Gastroesophageal sphincter (tissue), 4 donors: ENCODE measurements around the gene IFNGR1. TPM values are rescaled to one million over a fixed set of nuclear protein-coding genes. Genes with fewer than 3 reads are reported as not detected.

ENCODE experiments used
- ATAC-seq: fragments of 150-250 bp; one replicate; pipeline ENCODE4 v1.9.1; 2016; ENCODE audit warnings: mild to moderate bottlenecking, moderate library complexity
- H3K27ac ChIP-seq, 4 donors: fragments of 200-600 bp; sonication (generic) in 3 of 4; 1 replicate in 3 of 4; 2 replicates in 1 of 4; pipeline ENCODE4 v1.5.1; 2016 to 2019
- H3K27me3 ChIP-seq: fragments of 200-600 bp; sonication (generic); one replicate; pipeline ENCODE4 v1.5.1; 2019
- H3K36me3 ChIP-seq, 2 donors: fragments of 200-600 bp; sonication (generic); one replicate each; pipeline ENCODE4 v1.5.1; 2019; ENCODE audit warnings: control low read depth in 1 of 2
- H3K4me1 ChIP-seq, 3 donors: fragments of 200-600 bp; sonication (generic); 1 replicate in 2 of 3; 2 replicates in 1 of 3; pipeline ENCODE4 v1.5.1; 2016 to 2019; ENCODE audit warnings: control low read depth in 2 of 3
- H3K4me3 ChIP-seq, 2 donors: fragments of 200-600 bp; sonication (generic); one replicate each; pipeline ENCODE4 v1.5.1; 2019; ENCODE audit warnings: mild to moderate bottlenecking in 1 of 2, moderate library complexity in 1 of 2
- H3K9me3 ChIP-seq, 3 donors: fragments of 200-600 bp; sonication (generic); one replicate each; pipeline ENCODE4 v1.5.1; 2017 to 2019; ENCODE audit warnings: control low read depth in 2 of 3
- EP300 ChIP-seq: sonication (generic); formaldehyde crosslinking; IDR thresholded peaks from one replicate; pipeline ENCODE4 v1.6.1; 2017; ENCODE audit warnings: antibody characterized with exemption, mild to moderate bottlenecking
- POLR2A ChIP-seq, 2 donors: fragments of 450-650 bp; IDR thresholded peaks; one replicate each; pipeline ENCODE4 v1.6.1; 2017; ENCODE audit warnings: antibody characterized with exemption in 2 of 2, mild to moderate bottlenecking in 2 of 2, moderate library complexity in 1 of 2
- POLR2AphosphoS5 ChIP-seq: sonication (generic); formaldehyde crosslinking; IDR thresholded peaks from one replicate; pipeline ENCODE4 v1.6.1; 2017; ENCODE audit warnings: antibody characterized with exemption
- WGBS, 2 donors: methylation state at CpG; one replicate each; pipeline ENCODE4 v1.1.5; 2018; ENCODE audit warnings: low coverage in 1 of 2; 5-methylcytosine and 5-hydroxymethylcytosine counted together
- total RNA-seq, 4 donors: library from RNA; depleted of rRNA; stranded (reverse); fragments of >200 nt; gene quantifications; one replicate each; pipeline ENCODE4 v1.1.0, GENCODE V29; 2016
- TF ChIP-seq, protein P1 (sequence below), 4 experiments: fragments of 200-600 bp in 2 of 4; fragments of 450-650 bp in 2 of 4; sonication (generic) in 1 of 4; IDR thresholded peaks; one replicate each; pipeline ENCODE4 v1.5.1; 2017 to 2019; ENCODE audit warnings: antibody characterized with exemption in 4 of 4, mild to moderate bottlenecking in 2 of 4, moderate library complexity in 2 of 4

IFNGR1 gene
- total RNA-seq, 4 donors from 2014 or later = 45.8 to 104 (median 66.9) TPM

DNA sequence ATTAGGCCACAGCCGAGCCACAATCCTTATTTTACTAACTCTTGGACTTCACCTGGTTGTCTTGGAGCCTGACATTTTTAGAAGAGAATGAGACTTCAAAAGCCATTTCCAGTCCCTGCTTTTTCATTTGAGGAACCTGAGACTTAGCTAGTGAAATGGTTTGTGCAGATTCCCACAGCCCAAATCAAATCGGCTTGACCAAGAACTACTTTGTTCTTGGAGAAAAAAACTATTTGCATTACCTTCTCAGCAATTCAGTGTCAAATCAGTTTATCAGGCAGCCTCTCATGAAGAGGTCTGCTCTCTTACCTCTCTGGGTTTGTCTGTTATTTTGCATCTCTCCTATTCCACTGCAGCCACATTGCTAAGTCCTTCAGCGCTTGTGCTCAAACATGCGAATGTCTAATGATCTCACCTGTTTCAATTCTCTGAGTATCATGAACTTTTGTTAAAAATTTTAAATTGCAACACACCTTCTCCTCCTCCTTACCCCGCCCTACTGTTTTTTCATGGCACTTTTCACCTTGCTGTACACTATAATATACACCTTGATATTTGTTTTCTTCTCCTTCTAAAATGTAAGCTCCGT is 573 bp upstream of the IFNGR1 start:
- peak overlapping the region; percentile 75 to 83 for H3K4me3 ChIP-seq
- H3K4me1 ChIP-seq = peaks cover 6 to 63% (median 15%) of the 10 kb centered on the region in 3 donors
- peak overlapping the region; percentile 89 to 99 (median 96) for H3K27ac ChIP-seq
- no peaks in the 10 kb centered on the region for H3K36me3 ChIP-seq
- WGBS, 2 donors = 61 to 68% methylated on average over 5 to 6 of the region's 6 CpGs
- ATAC-seq = no peak
- TF ChIP-seq POLR2AphosphoS5 (no peak), EP300 (no peak), POLR2A (IDR thresholded peaks at IDR 0.05) (no peak)
- TF ChIP-seq, protein P1, sequence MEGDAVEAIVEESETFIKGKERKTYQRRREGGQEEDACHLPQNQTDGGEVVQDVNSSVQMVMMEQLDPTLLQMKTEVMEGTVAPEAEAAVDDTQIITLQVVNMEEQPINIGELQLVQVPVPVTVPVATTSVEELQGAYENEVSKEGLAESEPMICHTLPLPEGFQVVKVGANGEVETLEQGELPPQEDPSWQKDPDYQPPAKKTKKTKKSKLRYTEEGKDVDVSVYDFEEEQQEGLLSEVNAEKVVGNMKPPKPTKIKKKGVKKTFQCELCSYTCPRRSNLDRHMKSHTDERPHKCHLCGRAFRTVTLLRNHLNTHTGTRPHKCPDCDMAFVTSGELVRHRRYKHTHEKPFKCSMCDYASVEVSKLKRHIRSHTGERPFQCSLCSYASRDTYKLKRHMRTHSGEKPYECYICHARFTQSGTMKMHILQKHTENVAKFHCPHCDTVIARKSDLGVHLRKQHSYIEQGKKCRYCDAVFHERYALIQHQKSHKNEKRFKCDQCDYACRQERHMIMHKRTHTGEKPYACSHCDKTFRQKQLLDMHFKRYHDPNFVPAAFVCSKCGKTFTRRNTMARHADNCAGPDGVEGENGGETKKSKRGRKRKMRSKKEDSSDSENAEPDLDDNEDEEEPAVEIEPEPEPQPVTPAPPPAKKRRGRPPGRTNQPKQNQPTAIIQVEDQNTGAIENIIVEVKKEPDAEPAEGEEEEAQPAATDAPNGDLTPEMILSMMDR (IDR thresholded peaks at IDR 0.05) = no peak
- no peaks in the 10 kb centered on the region for H3K27me3 ChIP-seq
- H3K9me3 ChIP-seq = no peaks in the 10 kb centered on the region

DNA sequence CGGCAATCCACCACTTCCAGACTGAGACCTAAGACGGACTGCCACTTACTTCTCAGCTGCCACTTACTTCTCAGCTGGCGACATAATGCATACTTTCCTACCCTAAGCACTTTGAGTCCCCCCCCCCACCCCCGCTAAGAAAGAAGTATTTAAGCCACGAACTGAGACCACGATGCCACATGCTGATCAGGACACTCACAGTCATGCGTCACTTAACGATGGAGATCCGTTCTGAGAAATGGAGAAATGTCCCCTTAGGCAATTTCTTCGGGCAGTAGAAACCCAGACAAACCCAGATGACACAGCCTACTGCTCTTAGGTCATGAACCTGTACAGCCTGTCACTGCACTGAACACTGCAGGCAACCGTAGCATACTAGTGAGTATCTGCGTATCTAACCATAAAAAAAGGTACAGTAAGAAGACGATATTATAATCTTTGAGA is 690 bp downstream of the IFNGR1 start:
- Histone ChIP-seq H3K36me3 (no peaks in the 10 kb centered on the region), H3K27ac (peak overlapping the region; percentile 89 to 99 (median 96)), H3K9me3 (no peaks in the 10 kb centered on the region), H3K4me3 (peak overlapping the region; percentile 75 to 83), H3K4me1 (peaks cover 10 to 76% (median 24%) of the 10 kb centered on the region in 3 donors), H3K27me3 (no peaks in the 10 kb centered on the region)
- ATAC-seq = peak; percentile 76
- 0% methylated on average over 1 to 6 of the region's 13 CpGs for WGBS, 2 donors
- TF ChIP-seq POLR2AphosphoS5 (peak; percentile 74), POLR2A (IDR thresholded peaks at IDR 0.05) (peak in 1 of 2 donors; percentile 4)
- TF ChIP-seq, protein P1 (IDR thresholded peaks at IDR 0.05) = no peak

GRCh38 chr6:137217801-137218472 is 1.2 kb downstream of the IFNGR1 start:
- H3K4me3 ChIP-seq = peak overlapping the region; percentile 75 to 83
- no peaks in the 10 kb centered on the region for H3K27me3 ChIP-seq
- TF ChIP-seq EP300 (no peak), POLR2AphosphoS5 (no peak), POLR2A (IDR thresholded peaks at IDR 0.05) (no peak)
- TF ChIP-seq, protein P1 (IDR thresholded peaks at IDR 0.05) = no peak
- no peak for ATAC-seq
- H3K27ac ChIP-seq = peak overlapping the region; percentile 89 to 99 (median 96)
- 13 to 25% methylated on average over 10 to 12 of the region's 12 CpGs for WGBS, 2 donors
- peaks cover 13 to 81% (median 28%) of the 10 kb centered on the region in 3 donors for H3K4me1 ChIP-seq
- H3K36me3 ChIP-seq = no peaks in the 10 kb centered on the region
- H3K9me3 ChIP-seq = no peaks in the 10 kb centered on the region

GRCh38 chr6:137216875-137217553 is 2.2 kb downstream of the IFNGR1 start:
- no peaks in the 10 kb centered on the region for H3K9me3 ChIP-seq
- H3K4me3 ChIP-seq = peak overlapping the region; percentile 75 to 83
- H3K36me3 ChIP-seq = no peaks in the 10 kb centered on the region
- TF ChIP-seq POLR2AphosphoS5 = no peak
- TF ChIP-seq, protein P1 (IDR thresholded peaks at IDR 0.05) = no peak
- no peak for TF ChIP-seq POLR2A (IDR thresholded peaks at IDR 0.05)
- TF ChIP-seq EP300 = no peak
- no peaks in the 10 kb centered on the region for H3K27me3 ChIP-seq
- H3K4me1 ChIP-seq = peaks cover 21 to 86% (median 28%) of the 10 kb centered on the region in 3 donors
- no peak for ATAC-seq
- 52 to 69% methylated on average over 9 to 12 of the region's 12 CpGs for WGBS, 2 donors
- H3K27ac ChIP-seq = peak overlapping the region; percentile 20 to 99 (median 96)
